Esophagus squamous epithelium (tissue), 5 donors: ENCODE measurements around the gene SFTPD. TPM values are rescaled to one million over a fixed set of nuclear protein-coding genes. Genes with fewer than 3 reads are reported as not detected.

ENCODE experiments used
- DNase-seq: peaks from one replicate; lab custom pipeline; 2025; lab: John Stamatoyannopoulos, UW
- H3K27ac ChIP-seq, 4 donors: fragments of 200-600 bp; sonication (generic); one replicate each; pipeline ENCODE4 v1.5.1; 2016 to 2019; ENCODE audit warnings: mild to moderate bottlenecking in 1 of 4
- H3K27me3 ChIP-seq, 4 donors: fragments of 200-600 bp; sonication (generic); 1 replicate in 3 of 4; 2 replicates in 1 of 4; pipeline versions ENCODE4 v1.5.1 to v1.6.0; 2017 to 2021; ENCODE audit warnings: antibody characterized with exemption in 1 of 4
- H3K36me3 ChIP-seq, 3 donors: fragments of 200-600 bp; sonication (generic); one replicate each; pipeline ENCODE4 v1.5.1; 2016 to 2019
- H3K4me1 ChIP-seq, 3 donors: fragments of 200-600 bp; sonication (generic); one replicate each; pipeline ENCODE4 v1.5.1; 2017 to 2019
- H3K4me3 ChIP-seq, 4 donors: fragments of 200-600 bp; sonication (generic); 1 replicate in 3 of 4; 2 replicates in 1 of 4; pipeline ENCODE4 v1.5.1; 2016 to 2019; ENCODE audit warnings: mild to moderate bottlenecking in 2 of 4, moderate library complexity in 1 of 4
- H3K9me3 ChIP-seq, 3 donors: fragments of 200-600 bp; sonication (generic); one replicate each; pipeline ENCODE4 v1.5.1; 2016 to 2019
- POLR2A ChIP-seq, 4 donors: fragments of 450-650 bp; IDR thresholded peaks; one replicate each; pipeline ENCODE4 v1.6.1; 2017; ENCODE audit warnings: antibody characterized with exemption in 4 of 4, mild to moderate bottlenecking in 4 of 4, moderate library complexity in 3 of 4
- WGBS, 2 donors: methylation state at CpG; one replicate each; pipeline ENCODE4 v1.1.5; 2018; 5-methylcytosine and 5-hydroxymethylcytosine counted together
- intact Hi-C: fragments of 100-400 bp; cut with DNase I; formaldehyde crosslinking; loops from one replicate; pipeline ENCODE4 v1.15.0; 2022
- total RNA-seq, 4 donors: library from RNA; depleted of rRNA; stranded (reverse); fragments of >200 nt; gene quantifications; one replicate each; pipeline ENCODE4 v1.1.0, GENCODE V29; 2016
- TF ChIP-seq, protein P1 (sequence below), 6 experiments: fragments of 450-650 bp in 4 of 6; fragments of 200-600 bp in 2 of 6; sonication (generic) in 2 of 6; IDR thresholded peaks; one replicate each; pipeline ENCODE4 v1.5.1; 2016 to 2019; ENCODE audit warnings: antibody characterized with exemption in 6 of 6, mild to moderate bottlenecking in 4 of 6, moderate library complexity in 4 of 6
- donor health status: DM: yes; HTN: yes; CAD: no.

Gene SFTPD
- total RNA-seq, 4 donors from 2014 or later: 0.83 to 1.2 (median 1.0) TPM

DNA sequence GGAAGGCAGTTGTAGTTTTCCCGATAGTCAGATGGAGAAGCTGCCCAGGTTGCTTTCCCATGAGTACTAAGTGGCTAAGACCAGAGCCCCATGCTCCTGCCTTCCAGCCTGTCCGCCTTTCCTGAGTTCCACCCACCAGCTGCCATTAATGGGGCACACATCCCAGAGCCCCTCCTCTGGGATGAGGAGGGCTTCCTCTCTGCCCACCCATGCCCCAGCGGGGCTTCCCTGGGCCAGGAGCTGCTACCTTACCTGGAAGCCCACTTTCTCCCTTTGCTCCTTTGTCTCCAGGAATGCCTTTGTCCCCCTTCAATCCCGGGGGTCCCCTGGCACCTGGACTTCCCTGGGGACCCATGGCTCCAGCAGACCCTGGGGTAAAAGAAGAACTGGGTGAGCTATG is 7.8 kb downstream of the SFTPD start:
- intact Hi-C loops: no loop called here
- no peaks in the 10 kb centered on the region for H3K27me3 ChIP-seq
- WGBS, 2 donors: 62 to 83% methylated on average over 2 to 4 of the region's 4 CpGs
- TF ChIP-seq POLR2A (IDR thresholded peaks at IDR 0.05): no peak
- TF ChIP-seq, protein P1, sequence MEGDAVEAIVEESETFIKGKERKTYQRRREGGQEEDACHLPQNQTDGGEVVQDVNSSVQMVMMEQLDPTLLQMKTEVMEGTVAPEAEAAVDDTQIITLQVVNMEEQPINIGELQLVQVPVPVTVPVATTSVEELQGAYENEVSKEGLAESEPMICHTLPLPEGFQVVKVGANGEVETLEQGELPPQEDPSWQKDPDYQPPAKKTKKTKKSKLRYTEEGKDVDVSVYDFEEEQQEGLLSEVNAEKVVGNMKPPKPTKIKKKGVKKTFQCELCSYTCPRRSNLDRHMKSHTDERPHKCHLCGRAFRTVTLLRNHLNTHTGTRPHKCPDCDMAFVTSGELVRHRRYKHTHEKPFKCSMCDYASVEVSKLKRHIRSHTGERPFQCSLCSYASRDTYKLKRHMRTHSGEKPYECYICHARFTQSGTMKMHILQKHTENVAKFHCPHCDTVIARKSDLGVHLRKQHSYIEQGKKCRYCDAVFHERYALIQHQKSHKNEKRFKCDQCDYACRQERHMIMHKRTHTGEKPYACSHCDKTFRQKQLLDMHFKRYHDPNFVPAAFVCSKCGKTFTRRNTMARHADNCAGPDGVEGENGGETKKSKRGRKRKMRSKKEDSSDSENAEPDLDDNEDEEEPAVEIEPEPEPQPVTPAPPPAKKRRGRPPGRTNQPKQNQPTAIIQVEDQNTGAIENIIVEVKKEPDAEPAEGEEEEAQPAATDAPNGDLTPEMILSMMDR (IDR thresholded peaks at IDR 0.05): no peak
- no peaks in the 10 kb centered on the region for H3K36me3 ChIP-seq
- no peaks in the 10 kb centered on the region for H3K9me3 ChIP-seq
- no peaks in the 10 kb centered on the region for H3K4me1 ChIP-seq
- H3K4me3 ChIP-seq: no peak overlapping the region
- DNase-seq: no peak
- H3K27ac ChIP-seq: no peak overlapping the region

GRCh38 chr10:79940431-79940830 is 8.5 kb downstream of the SFTPD start:
- intact Hi-C loops: no loop called here
- H3K36me3 ChIP-seq: no peaks in the 10 kb centered on the region
- no peak for DNase-seq
- no peak overlapping the region for H3K4me3 ChIP-seq
- H3K9me3 ChIP-seq: no peaks in the 10 kb centered on the region
- no peak overlapping the region for H3K27ac ChIP-seq
- no peaks in the 10 kb centered on the region for H3K4me1 ChIP-seq
- TF ChIP-seq, protein P1 (IDR thresholded peaks at IDR 0.05): no peak
- H3K27me3 ChIP-seq: no peaks in the 10 kb centered on the region

DNA sequence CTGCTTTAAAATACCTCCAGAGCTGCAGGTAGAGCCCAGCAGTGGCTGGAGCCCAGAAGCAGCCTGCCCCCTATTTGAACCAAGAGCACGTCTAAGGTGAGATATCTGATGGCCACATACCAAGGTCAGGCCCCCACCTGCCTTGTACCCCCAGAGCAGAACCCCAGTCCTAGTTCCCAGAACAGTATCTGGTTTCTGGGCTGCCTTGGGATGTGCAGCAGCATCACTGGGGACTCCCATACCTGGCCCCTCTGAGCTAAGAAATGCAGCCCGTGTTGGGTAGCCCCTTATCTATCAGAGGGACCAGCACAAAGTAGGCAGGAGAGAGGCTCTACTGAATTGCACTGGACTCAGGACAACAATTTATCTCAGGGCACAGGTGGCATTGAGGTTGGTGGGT is 8.9 kb downstream of the SFTPD start:
- H3K4me1 ChIP-seq: no peaks in the 10 kb centered on the region
- no peaks in the 10 kb centered on the region for H3K9me3 ChIP-seq
- TF ChIP-seq, protein P1 (IDR thresholded peaks at IDR 0.05): no peak
- TF ChIP-seq POLR2A (IDR thresholded peaks at IDR 0.05): no peak
- no peak overlapping the region for H3K4me3 ChIP-seq
- no peak overlapping the region for H3K27ac ChIP-seq
- intact Hi-C loops: no loop called here
- DNase-seq: no peak
- WGBS, 2 donors: 40 to 100% methylated on average over 1 of the region's 2 CpGs
- no peaks in the 10 kb centered on the region for H3K27me3 ChIP-seq
- no peaks in the 10 kb centered on the region for H3K36me3 ChIP-seq

DNA sequence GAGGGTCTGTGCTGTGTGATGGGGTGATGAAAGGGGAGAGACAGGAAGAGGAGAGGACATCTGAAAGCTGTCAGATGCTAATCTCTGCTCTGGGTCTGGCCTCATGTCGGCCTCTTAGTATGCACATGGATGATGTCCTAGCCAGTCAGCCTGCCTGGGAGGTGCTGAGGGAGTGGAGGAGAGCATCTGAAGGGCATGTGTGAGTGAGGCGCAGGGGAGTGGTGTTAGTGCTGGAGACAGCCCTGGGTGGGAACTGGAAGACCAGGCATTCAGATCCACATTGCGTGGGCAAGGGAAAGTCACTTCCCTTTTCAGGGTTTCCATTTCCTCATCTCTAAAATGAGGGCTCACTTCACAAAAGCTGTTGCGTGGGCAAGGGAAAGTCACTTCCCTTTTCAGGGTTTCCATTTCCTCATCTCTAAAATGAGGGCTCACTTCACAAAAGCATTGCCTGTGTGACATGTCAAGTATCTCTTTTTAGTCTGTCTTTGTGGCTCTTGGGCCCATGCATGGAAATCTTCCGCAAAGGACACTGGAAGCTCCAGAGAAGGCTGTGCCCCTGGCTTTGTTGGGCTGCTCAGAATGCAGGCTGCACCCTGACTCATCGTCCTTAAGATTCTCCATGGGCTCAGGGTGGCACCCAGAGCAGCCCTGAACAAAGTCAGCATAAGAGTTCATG is 10.0 kb downstream of the SFTPD start:
- H3K27me3 ChIP-seq: no peaks in the 10 kb centered on the region
- TF ChIP-seq, protein P1 (IDR thresholded peaks at IDR 0.05): no peak
- H3K36me3 ChIP-seq: no peaks in the 10 kb centered on the region
- no peak overlapping the region for H3K27ac ChIP-seq
- no peaks in the 10 kb centered on the region for H3K4me1 ChIP-seq
- H3K9me3 ChIP-seq: no peaks in the 10 kb centered on the region
- no peak overlapping the region for H3K4me3 ChIP-seq
- intact Hi-C loops: no loop called here
- DNase-seq: no peak
- 51 to 70% methylated on average over 5 to 6 of the region's 6 CpGs for WGBS, 2 donors

DNA sequence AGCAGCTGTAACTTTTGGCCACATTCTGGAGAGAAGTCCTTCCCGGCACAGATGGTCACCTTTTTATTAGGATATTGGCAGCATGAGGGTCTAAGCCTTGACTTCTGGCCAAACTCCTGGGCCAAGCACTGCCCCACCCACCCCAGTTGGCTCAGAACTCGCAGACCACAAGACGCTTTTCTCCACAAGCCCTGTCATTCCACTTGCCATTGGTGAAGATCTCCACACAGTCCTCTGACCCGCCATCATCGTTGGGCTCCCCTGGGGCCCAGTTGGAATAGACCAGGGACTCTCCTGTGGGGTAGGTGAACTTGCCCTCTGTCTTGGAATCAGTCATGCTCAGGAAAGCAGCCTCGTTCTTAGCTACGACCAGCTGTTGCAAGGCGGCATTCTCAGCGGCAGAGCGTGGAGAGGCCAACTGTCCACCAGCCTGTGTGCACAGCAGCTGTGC is 11.2 kb downstream of the SFTPD start:
- DNase-seq: no peak
- 86 to 98% methylated on average over 2 to 6 of the region's 10 CpGs for WGBS, 2 donors
- intact Hi-C loops: no loop called here
- peaks cover 0 to under 1% (median 0%) of the 10 kb centered on the region in 4 donors for H3K27me3 ChIP-seq
- H3K4me3 ChIP-seq: no peak overlapping the region
- no peaks in the 10 kb centered on the region for H3K4me1 ChIP-seq
- no peak overlapping the region for H3K27ac ChIP-seq
- H3K9me3 ChIP-seq: no peaks in the 10 kb centered on the region
- TF ChIP-seq, protein P1 (IDR thresholded peaks at IDR 0.05): no peak
- TF ChIP-seq POLR2A (IDR thresholded peaks at IDR 0.05): no peak
- no peaks in the 10 kb centered on the region for H3K36me3 ChIP-seq
